Right lobe of liver (tissue), 6 donors: Measurements from ENCODE around the gene LHFPL5. TPM values are rescaled to one million over a fixed set of nuclear protein-coding genes. Genes with fewer than 3 reads are reported as not detected.

Source experiments
- ATAC-seq, 4 donors: fragments of 200-7000 bp; cut with Tn5 transposase; one replicate each; pipeline ENCODE4 v1.9.1; 2020; ENCODE audit warnings: mild to moderate bottlenecking in 4 of 4, moderate library complexity in 4 of 4
- DNase-seq, 3 donors: peaks; one replicate each; pipeline ENCODE4 v3.0.0-alpha.2; 2020
- H3K27ac ChIP-seq, 3 donors: fragments of 200-600 bp; one replicate each; pipeline ENCODE4 v1.8.0; 2022
- H3K27me3 ChIP-seq, 2 donors: fragments of 200-600 bp; one replicate each; pipeline ENCODE4 v1.8.0; 2022
- H3K36me3 ChIP-seq, 4 donors: fragments of 200-600 bp; sonication (generic) in 1 of 4; one replicate each; pipeline versions ENCODE4 v1.5.1 to v1.8.0; 2017 to 2022; ENCODE audit warnings: control low read depth in 1 of 4
- H3K4me1 ChIP-seq, 4 donors: fragments of 200-600 bp; sonication (generic) in 1 of 4; one replicate each; pipeline versions ENCODE4 v1.5.1 to v1.8.0; 2017 to 2022; ENCODE audit warnings: control low read depth in 1 of 4
- H3K4me3 ChIP-seq, 3 donors: fragments of 200-600 bp; one replicate each; pipeline ENCODE4 v1.8.0; 2022
- H3K9me3 ChIP-seq, 4 donors: fragments of 200-600 bp; sonication (generic) in 1 of 4; one replicate each; pipeline versions ENCODE4 v1.5.1 to v1.8.0; 2017 to 2022; ENCODE audit warnings: control low read depth in 1 of 4
- CTCF ChIP-seq, 4 donors: fragments of 200-600 bp in 3 of 4; fragments of 450-650 bp in 1 of 4; IDR thresholded peaks; one replicate each; pipeline versions ENCODE4 v1.5.1 to v1.8.0; 2016 to 2022; ENCODE audit warnings: antibody characterized with exemption in 4 of 4, mild to moderate bottlenecking in 2 of 4
- POLR2A ChIP-seq: fragments of 450-650 bp; IDR thresholded peaks from one replicate; pipeline ENCODE4 v1.6.1; 2017; ENCODE audit warnings: antibody characterized with exemption, mild to moderate bottlenecking
- WGBS: methylation state at CpG from one replicate; pipeline ENCODE4 v1.1.6; 2018; ENCODE audit warnings: low coverage, low lambda C conversion rate; ENCODE audit not compliant: insufficient coverage; ENCODE audit errors: missing lambda C conversion rate; 5-methylcytosine and 5-hydroxymethylcytosine counted together
- intact Hi-C, 2 donors: fragments of 100-400 bp; cut with DNase I; formaldehyde crosslinking; loops; one replicate each; pipeline versions ENCODE4 v1.11.2 to v1.14.1; 2022
- total RNA-seq, 6 experiments: library from RNA; depleted of rRNA in 2 of 6; stranded (reverse); fragments of >200 nt in 2 of 6; fragmentation: NEBNext Ultra II Directional in 3 of 6; extraction: Animal tissue kit (Norgen Biotek cat#: 25700) in 3 of 6; gene quantifications; one replicate each; pipeline versions ENCODE4 v1.1.0 to v1.2.4, GENCODE V29; 2016 to 2023
- donor health status: DM: no; HTN: yes; CAD: no.
- donor health status: DM: no; HTN: no; CAD: no.
- donor health status: DM: no; HTN: no; CAD: no.
- donor health status: DM: no; HTN: yes; CAD: no.
- donor health status: DM: no; HTN: yes; CAD: no.

The LHFPL5 gene
- total RNA-seq, 6 experiments from 2014 or later: not detected

- Histone ChIP-seq H3K9me3 (no peaks in the 10 kb centered on the region), H3K4me3 (no peak overlapping the region), H3K27me3 (no peaks in the 10 kb centered on the region), H3K4me1 (peaks cover 0 to 5% (median 0%) of the 10 kb centered on the region in 4 donors), H3K36me3 (no peaks in the 10 kb centered on the region), H3K27ac (no peak overlapping the region)
- no peak for TF ChIP-seq POLR2A
- TF ChIP-seq CTCF (IDR thresholded peaks at IDR 0.05): no peak
- 47% methylated on average over 3 of the region's 3 CpGs for WGBS
- DNase-seq: no peak
- intact Hi-C loops: no loop called here
- ATAC-seq: no peak
Observed at GRCh38 chr6:35801148-35801547, 4.0 kb upstream of the LHFPL5 start.

GRCh38 chr6:35808688-35809087 is 3.5 kb downstream of the LHFPL5 start:
- no peak for DNase-seq

GRCh38 chr6:35809809-35810208 is 4.7 kb downstream of the LHFPL5 start:
- intact Hi-C loops: no loop called here
- H3K4me1 ChIP-seq: peaks cover 0 to 5% (median 0%) of the 10 kb centered on the region in 4 donors
- H3K27ac ChIP-seq: no peak overlapping the region
- H3K36me3 ChIP-seq: no peaks in the 10 kb centered on the region
- H3K9me3 ChIP-seq: no peaks in the 10 kb centered on the region
- WGBS: 66% methylated on average over 5 of the region's 5 CpGs
- TF ChIP-seq POLR2A (no peak), CTCF (IDR thresholded peaks at IDR 0.05) (no peak)
- H3K27me3 ChIP-seq: no peaks in the 10 kb centered on the region
- DNase-seq (no peak), ATAC-seq (no peak)
- no peak overlapping the region for H3K4me3 ChIP-seq

More at GRCh38 chr6:35808688-35809087, 3.5 kb downstream of the LHFPL5 start:
- TF ChIP-seq CTCF (IDR thresholded peaks at IDR 0.05) (no peak), POLR2A (no peak)
- Histone ChIP-seq H3K27me3 (no peaks in the 10 kb centered on the region), H3K27ac (no peak overlapping the region), H3K4me1 (peaks cover 0 to 5% (median 0%) of the 10 kb centered on the region in 4 donors), H3K9me3 (no peaks in the 10 kb centered on the region), H3K4me3 (no peak overlapping the region), H3K36me3 (no peaks in the 10 kb centered on the region)
- intact Hi-C loops: no loop called here
- ATAC-seq: no peak
- WGBS: 60% methylated on average over 3 of the region's 3 CpGs

- WGBS: 34% methylated on average over 4 of the region's 14 CpGs
- ATAC-seq (peak in 3 of 4 donors; percentile 16 to 86 (median 22)), DNase-seq (no peak)
- H3K4me3 ChIP-seq: no peak overlapping the region
- H3K27me3 ChIP-seq: no peaks in the 10 kb centered on the region
- H3K27ac ChIP-seq: no peak overlapping the region
- no peaks in the 10 kb centered on the region for H3K9me3 ChIP-seq
- H3K4me1 ChIP-seq: no peaks in the 10 kb centered on the region
- no peaks in the 10 kb centered on the region for H3K36me3 ChIP-seq
- intact Hi-C loops: no loop called here
- no peak for TF ChIP-seq POLR2A
- TF ChIP-seq CTCF (IDR thresholded peaks at IDR 0.05): no peak
Observed at GRCh38 chr6:35810971-35811698, 6.0 kb downstream of the LHFPL5 start.
